Mesenteric fat pad (tissue), 1 donor: ENCODE results near the gene KIF5A. TPM values are rescaled to one million over a fixed set of nuclear protein-coding genes. Genes with fewer than 3 reads are reported as not detected.
"Not testable (repeated sequence)": the region's sequence is repeated elsewhere in the genome, so short reads cannot be mapped to it uniquely, and the experiment has no call there.

ENCODE experiments used
- DNase-seq: peaks from one replicate; pipeline ENCODE4 v3.0.0-alpha.2; 2020; ENCODE audit warnings: low spot score
- long read RNA-seq: library from polyadenylated mRNA; unstranded; transcript quantifications from one replicate; pipeline ENCODE4 v2.0.0, GENCODE V29; 2020
- total RNA-seq: library from RNA; stranded (reverse); fragmentation: NEBNext Ultra II Directional; extraction: Animal tissue kit (Norgen Biotek cat#: 25700); gene quantifications from one replicate; pipeline ENCODE4 v1.2.1, GENCODE V29; 2021
- donor health status: DM: yes; HTN: yes; CAD: no.

The KIF5A gene
- not detected for total RNA-seq
- long read RNA-seq: 0 reads

DNA sequence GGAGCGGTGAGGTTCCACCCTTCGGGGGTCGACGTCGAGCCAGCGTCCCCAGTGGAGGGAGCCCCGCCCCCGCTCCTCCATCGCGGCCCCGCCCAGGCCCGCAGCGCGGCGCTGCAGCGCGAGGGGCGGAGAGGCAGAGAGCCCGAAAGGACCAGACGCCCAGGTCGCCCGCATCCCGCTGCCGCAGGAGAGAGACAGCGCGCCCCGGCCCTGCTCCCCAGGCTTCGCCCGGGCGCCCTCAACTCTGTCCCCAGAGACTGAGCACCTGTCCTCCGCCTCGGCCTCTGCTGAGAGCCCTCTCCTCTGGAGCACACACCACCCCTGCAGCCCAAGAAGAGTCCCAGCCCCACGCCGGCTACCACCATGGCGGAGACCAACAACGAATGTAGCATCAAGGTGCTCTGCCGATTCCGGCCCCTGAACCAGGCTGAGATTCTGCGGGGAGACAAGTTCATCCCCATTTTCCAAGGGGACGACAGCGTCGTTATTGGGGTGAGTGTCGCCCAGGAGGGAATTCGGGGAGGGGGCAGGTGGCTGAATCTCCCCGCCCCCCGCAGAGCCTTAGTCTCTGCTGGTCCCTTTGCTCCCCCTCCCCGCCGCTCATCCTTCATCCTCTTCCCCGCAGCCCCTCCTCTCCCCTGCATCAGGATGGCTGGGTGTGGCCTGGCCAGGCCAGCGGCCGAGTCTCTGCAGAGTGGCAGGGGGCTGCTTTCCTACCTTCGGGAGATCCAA lies at the start of gene KIF5A:
Gene KIF5A (plus strand): TSS at position 136 of the 732 bp plus-strand sequence. CDS start 228 bp downstream, at position 364.
- no peak for DNase-seq

DNA sequence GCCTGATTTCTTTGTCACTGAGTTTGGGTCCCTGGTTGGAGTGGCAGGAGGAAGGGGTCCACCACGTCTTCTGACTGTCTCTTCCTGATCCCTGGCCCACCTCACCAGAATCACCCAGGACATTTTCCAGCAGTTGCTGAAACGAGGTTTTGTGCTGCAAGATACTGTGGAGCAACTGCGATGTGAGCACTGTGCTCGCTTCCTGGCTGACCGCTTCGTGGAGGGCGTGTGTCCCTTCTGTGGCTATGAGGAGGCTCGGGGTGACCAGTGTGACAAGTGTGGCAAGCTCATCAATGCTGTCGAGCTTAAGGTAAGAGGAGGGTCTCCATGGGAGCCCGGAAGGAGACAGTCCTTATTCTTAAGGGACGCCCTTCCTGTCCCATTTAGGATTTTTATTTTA lies 49.6 kb upstream of the KIF5A start:
- DNase-seq: no peak

DNA sequence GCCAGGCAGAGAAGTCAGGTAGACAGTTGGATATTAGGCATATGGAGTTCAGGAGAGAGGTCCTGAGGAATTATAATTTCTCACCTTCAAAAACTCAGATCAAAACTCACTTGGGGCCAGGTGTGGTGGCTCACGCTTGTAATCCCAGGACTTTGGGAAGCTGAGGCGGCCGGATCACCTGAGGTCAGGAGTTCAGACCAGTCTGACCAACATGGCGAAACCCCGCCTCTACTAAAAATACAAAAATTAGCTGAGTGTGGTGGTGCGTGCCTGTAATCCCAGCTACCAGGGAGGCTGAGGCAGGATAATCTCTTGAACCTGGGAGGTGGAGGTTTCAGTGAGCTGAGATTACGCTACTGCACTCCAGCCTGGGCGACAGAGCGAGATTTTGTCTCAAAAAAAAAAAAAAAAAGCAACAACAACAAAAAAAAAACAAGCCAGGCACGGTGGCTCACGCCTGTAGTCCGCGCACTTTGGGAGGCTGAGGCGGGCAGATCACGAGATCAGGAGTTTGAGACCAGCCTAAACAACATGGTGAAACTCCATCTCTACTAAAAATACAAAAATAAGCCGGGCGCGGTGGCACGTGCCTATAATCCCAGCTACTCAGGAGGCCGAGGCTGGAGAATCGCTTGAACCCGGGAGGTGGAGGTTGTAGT lies 47.4 kb upstream of the KIF5A start:
- DNase-seq: not testable (repeated sequence)

DNA sequence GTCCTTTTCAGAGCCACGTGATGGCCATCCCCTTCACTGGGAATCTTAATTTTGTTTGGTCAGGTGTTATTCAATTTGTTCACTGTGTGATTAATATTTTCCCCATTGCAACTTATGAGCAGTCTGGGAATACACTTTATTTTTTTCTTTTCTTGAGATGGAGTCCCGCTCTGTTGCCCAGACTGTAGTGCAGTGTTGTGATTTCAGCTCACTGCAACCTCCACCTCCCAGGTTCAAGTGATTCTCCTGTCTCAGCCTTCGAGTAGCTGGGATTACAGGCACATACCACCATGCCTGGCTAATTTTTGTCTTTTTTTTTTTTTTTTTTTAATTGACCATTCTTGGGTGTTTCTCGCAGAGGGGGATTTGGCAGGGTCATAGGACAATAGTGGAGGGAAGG lies 43.3 kb upstream of the KIF5A start:
- DNase-seq: not testable (repeated sequence)

DNA sequence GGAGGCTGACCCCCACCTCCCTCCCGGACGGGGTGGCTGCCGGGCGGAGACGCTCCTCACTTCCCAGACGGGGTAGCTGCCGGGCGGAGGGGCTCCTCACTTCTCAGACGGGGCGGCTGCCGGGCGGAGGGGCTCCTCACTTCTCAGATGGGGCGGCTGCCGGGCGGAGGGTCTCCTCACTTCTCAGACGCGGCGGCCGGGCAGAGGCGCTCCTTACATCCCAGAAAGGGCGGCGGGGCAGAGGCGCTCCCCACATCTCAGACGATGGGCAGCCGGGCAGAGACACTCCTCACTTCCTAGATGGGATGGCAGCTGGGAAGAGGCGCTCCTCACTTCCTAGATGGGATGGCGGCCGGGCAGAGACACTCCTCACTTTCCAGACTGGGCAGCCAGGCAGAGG lies 42.0 kb upstream of the KIF5A start:
- not testable (repeated sequence) for DNase-seq

DNA sequence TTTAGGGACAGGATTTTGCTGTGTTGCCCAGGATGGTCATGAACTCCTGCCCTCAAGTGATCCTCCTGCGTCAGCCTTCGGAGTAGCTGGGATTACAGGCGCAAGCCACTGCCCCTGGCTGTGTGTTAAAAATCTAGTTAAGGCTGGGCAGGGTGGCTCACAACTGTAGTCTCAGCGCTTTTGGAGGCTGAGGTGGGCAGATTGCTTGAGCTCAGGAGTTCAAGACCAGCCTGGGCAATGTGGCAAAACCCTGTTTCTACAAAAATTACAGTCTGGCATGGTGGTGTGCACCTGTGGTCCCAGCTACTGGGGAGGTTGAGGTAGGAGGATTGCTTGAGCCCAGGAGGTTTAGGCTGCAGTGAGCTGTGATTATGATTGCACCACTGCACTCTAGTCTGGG lies 38.7 kb upstream of the KIF5A start:
- no peak for DNase-seq

DNA sequence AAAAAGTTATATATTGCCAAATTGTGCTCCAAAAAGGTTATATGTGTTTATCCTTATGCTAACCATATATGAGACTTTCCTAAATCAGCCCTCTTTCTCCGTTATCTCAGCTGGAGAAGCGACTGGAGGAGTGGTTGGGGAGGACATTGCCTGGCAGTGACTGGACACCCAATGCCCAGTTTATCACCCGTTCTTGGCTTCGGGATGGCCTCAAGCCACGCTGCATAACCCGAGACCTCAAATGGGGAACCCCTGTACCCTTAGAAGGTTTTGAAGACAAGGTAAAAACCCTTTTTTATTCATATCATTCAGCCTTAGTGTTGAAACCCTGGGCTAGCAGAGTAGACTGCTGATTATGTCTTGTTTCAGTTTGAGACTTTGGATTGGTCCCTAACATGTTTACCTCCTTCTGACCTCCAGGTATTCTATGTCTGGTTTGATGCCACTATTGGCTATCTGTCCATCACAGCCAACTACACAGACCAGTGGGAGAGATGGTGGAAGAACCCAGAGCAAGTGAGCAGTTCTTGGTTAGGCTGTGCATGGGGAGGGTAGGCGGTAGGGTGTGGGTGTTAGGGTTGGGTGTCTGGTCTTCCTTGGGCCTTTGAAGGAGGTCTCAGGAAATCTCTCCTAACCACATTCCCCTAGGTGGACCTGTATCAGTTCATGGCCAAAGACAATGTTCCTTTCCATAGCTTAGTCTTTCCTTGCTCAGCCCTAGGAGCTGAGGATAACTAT lies 38.1 kb upstream of the KIF5A start:
- no peak for DNase-seq

DNA sequence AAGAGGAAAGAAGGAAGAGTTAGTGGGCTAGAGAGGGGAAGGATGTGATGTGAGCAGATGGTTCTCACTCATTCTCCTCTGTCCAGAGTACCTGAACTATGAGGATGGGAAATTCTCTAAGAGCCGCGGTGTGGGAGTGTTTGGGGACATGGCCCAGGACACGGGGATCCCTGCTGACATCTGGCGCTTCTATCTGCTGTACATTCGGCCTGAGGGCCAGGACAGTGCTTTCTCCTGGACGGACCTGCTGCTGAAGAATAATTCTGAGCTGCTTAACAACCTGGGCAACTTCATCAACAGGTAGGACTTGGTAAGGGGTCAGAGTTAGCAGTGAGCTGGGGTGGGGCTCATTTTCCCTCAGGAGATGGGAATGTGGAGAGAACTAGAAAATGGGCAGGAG lies 37.2 kb upstream of the KIF5A start:
- no peak for DNase-seq

DNA sequence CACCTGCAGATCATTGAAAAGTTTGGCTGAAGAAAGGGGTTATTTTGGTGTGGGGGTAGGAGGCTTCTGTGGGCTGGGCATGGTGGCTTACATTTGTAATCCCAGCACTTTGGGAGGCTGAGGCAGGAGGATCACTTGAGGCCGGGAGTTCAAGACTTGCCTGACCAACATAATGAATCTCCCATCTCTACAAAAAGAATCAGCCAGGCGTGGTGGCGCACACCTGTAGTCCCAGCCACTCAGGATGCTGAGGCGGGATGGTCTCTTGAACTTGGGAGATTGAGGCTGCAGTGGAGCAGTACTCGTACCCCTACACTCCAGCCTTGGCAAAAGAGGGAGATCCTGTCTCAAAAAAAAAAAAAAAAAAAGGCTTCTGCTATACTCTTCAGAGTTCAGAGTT lies 36.6 kb upstream of the KIF5A start:
- no peak for DNase-seq

DNA sequence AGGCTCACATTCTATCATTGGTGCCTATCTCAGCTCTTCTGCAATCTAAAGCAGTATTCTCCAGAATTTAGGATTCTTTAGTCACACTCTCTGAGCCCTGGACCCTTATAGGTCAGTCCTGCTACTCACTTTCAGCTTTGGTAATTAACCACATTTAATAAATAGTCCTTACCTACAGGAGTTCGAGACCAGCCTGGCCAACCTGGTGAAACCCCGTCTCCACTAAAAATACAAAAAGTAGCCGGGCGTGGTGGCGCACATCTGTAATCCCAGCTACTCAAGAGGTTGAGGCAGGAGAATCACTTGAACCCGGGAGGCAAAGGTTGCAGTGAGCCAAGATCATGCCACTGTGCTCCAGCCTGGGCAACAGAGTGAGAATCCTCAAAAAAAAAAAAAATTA lies 36.2 kb upstream of the KIF5A start:
- DNase-seq: not testable (repeated sequence)

DNA sequence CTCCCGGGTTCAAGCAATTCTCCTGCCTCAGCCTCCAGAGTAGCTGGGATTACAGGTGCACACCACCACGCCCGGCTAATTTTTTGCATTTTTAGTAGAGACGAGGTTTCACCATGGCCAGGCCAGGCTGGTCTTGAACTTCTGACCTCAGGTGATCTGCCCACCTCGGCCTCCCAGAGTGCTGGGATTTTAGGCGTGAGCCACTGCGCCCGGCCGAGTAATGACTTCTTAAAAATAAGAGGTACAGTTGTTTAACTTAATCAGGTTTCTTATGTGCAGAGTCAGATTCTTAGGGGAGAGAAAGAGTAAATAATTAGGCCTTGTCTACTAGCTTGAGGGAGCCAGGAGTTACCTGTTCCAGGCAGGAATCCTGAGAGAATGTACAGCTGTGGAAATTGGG lies 35.6 kb upstream of the KIF5A start:
- not testable (repeated sequence) for DNase-seq

DNA sequence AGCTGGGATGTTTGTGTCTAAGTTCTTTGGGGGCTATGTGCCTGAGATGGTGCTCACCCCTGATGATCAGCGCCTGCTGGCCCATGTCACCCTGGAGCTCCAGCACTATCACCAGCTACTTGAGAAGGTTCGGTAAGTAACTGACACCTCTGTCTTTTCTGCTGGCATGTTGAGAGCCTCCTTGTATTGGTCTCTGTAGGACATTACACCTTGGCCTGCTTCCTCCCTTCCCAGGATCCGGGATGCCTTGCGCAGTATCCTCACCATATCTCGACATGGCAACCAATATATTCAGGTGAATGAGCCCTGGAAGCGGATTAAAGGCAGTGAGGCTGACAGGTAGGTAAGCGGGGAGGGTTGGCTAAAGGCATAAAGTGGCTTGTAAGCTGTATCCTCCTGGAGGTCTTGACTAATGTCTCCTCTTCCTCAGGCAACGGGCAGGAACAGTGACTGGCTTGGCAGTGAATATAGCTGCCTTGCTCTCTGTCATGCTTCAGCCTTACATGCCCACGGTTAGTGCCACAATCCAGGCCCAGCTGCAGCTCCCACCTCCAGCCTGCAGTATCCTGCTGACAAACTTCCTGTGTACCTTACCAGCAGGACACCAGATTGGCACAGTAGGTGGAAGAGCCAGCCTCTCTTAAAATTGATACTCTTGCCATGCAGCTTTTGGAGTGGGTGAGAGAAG lies 35.0 kb upstream of the KIF5A start:
- no peak for DNase-seq

DNA sequence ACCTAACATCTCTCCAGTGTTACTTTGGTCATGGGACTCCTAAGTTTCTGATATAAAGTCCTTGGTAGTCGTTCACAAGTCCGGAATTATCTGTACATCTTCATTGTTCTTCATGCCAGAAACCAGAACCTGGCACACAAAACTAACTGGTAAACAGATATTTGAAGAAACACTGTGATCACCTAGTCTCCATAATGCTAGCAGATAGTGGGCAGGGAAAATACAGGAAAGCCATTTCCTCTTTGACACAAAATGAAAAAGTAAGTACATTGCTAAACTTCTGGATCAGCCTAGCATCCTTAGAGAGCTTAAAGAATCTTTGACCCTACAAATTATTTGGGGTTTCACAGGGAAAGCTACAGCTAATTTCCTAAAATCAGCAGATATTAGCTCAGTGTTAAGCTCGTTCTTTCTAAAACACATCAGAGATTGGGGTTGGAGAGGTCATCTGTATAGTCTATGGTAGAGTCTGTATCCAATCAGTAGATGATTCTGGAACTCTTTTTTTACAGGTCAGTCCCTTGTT lies 34.4 kb upstream of the KIF5A start:
- no peak for DNase-seq

DNA sequence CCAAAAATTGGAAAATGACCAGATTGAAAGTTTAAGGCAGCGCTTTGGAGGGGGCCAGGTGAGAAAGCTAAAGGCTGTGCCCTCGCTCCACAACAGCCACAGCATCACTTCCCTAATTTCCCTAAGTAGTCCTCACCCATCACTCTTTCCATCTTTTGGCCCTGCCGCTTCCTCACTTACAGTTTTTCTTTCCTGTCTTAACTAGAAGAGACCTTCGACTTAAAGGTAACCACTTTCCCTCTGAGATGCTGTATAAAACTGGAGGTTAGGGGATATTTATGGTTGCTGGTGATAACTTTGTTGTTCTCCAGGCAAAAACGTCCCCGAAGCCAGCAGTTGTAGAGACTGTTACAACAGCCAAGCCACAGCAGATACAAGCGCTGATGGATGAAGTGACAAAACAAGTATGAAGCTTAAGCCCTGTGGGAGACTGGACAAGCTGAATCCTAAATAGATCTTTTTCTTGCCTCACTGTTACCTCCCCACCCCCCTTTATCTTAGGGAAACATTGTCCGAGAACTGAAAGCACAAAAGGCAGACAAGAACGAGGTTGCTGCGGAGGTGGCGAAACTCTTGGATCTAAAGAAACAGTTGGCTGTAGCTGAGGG lies 33.8 kb upstream of the KIF5A start:
- DNase-seq: no peak

DNA sequence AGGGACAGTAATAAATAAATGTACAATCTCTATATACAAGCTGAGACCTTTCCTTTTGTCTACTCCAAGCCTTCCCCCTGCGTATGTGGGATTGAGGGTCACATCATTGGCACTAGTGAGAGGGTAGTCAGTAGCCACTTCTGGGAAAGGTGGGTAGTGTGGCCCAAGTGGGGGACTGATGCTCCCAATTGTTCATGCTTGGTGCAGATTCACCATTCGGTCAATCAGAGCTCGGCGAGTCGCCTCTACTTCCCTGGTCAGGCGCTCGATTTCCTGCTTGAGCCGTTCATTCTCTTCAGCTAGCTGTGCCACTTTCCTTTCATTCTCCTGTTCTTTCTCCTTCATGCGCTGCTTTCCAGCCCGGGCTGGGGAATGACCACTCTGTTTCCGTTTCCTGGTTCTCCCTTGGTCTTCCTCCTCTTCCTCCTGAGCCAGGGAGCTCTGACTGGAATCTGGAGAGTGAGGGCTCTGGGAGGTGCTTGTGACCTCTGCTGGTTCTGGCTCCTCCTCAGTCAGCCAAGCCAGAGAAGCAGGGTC lies 33.2 kb upstream of the KIF5A start:
- no peak for DNase-seq

DNA sequence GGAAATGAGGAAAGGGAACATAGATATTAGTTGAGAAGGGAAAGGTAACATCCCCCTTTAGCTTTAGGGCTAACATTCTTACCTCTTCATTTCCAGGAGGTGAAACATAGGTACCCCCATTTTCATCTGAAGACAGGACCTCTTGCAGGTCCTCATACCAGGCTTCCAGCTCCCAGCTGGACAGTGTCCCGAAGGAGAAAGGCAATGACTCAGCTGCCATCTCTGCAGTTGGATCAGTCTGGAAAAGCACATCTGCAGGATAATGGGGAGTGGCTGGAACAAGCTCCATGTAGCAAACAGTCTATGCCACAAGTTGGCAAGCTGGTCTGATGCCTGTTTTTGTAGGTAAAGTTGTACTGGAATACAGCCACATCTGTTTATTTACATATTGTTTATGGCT lies 32.7 kb upstream of the KIF5A start:
- no peak for DNase-seq

DNA sequence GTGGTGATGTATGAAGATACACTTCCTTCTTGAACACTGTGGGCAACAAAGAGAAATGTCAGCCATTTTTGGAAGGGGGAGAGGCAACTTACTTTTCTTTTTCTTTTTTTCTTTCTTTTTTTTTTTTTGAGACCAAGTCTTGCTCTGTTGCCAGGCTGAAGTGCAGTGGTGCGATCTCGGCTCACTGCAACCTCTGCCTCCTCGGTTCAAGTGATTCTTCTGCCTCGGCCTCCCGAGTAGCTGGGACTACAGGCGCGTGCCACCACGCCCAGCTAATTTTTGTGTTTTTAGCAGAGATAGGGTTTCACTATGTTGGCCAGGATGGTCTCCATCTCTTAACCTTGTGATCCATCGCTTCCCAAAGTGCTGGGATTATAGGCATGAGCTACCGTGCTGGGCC lies 32.1 kb upstream of the KIF5A start:
- not testable (repeated sequence) for DNase-seq

DNA sequence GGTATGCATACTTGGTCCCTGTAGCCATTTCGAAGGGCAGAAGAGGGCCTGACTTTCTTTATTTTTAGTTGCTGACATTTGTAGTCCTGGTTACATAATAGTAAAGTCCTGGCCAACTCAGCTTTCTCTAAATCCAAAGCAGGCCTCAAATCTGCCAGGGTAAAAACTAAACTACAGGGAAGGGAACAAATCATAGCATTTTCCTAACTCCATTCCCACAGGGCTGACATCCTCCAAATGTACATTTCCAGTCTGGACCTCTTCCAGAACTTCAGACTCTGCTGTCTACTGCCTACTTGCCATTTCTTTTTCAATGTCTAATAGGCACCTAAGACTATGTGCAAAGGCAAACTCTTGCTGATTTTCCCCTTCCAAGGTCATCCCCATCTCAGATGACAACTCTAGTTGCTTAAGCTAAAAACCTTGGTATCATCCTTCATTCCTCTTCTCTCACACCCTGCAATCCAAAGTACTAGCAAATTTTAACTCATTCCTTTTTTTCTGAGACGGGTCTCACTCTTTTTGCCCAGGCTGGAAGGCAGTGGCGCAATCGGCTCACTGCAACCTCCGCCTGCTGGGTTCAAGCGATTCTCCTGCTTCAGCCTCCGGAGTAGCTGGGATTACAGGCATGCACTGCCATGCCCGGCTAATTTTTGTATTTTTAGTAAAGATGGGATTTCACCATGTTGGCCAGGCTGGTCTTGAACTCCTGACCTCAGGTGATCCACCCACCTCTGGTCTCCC lies 31.5 kb upstream of the KIF5A start:
- no peak for DNase-seq

DNA sequence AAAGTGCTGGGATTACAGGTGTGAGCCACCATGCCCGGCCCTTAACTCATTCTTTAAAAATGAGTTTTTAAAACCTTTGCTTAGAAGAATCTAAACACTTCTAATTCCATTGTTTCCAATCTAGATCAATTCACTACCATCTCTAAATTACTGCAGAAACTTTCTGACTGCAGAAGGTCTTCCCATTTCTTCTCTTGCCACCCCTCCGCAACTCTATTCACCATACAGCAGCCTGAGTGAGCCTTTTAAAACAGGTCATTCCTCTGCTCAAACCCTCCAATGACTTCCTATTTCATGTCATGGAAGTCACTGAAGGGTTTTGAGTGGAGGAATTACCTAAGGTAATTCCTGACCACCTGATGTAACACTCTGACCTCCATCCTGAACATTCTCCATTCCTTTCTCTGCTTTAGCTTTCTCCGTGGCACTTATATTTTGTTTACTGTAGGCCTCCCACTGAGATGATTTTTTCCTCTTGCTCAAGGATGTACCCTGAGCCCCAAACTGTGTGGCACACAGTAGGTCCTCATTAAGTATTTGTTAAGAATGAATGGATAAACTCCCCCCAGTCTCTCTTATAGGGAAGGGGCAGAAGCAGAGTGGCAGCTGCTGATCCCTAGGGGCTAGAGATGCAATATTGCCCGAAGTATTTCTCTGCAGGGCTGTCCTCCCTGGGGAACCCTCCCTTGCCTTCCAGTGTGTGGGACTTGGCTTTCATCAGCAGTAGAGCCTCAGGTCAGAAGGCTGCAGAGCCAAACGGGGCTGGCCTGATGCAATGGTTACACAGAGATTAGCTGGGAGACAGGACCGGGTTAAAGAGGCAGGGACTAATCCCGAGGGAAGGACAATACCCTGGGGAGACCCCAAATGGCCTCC lies 30.7 kb upstream of the KIF5A start:
- DNase-seq: no peak
